GM10266 (cell line): ENCODE data around the gene FCHSD2.
"Not testable (repeated sequence)": the region's sequence is repeated elsewhere in the genome, so short reads cannot be mapped to it uniquely, and the experiment has no call there.

Source experiments
- DNase-seq: peaks from one replicate; pipeline ENCODE4 v3.0.0; 2012; ENCODE audit errors: extremely low spot score
- TF ChIP-seq, protein P1 (sequence below): IDR thresholded peaks from 2 replicates; pipeline ENCODE4 v1.5.1; 2012; ENCODE audit warnings: mild to moderate bottlenecking, low read depth; ENCODE audit not compliant: control insufficient read depth, insufficient read depth; ENCODE audit errors: missing control alignments

The FCHSD2 gene

DNA sequence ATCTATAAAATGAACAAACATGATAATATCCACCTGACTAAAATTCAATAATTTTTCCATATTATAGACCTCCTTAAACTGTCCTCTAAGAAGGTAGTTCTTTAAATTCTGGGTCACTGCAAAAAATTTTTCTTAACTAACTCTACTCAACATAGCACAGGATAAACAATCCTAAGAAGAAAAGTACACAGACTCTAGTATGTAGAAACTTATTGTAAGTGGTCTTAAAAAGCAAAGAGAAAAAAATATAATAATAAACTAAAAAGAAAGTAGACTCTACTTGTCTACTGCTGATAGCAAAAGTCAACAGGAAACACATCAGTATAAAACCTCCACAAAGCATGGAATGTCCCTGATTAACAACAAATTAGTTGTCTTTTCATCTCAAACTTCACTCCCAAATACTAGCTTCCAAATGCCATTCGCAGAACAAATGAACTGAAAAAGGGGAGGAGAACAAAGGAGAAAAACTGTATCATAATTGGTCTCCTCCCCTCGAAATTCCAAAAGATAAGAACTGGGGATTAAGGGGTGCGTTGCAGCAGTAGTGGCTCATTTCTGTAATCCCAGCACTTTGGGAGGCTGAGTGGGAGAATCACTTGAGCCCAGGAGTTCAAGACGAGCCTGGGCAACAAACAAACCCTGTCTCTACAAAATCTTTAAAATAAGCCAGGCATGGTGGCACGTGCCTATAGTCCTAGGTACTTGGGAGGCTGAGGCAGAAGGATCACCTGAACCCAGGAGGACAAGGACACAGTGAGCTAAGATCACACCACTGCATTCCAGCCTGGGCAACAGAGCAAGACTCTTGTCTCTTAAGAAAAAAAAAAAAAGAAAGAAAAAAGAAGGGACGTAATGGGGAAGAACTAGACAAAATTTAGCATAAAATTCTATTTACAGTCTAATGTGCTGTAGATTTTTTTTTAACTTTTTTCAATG is 6.5 kb downstream of the FCHSD2 start:
- TF ChIP-seq, protein P1, sequence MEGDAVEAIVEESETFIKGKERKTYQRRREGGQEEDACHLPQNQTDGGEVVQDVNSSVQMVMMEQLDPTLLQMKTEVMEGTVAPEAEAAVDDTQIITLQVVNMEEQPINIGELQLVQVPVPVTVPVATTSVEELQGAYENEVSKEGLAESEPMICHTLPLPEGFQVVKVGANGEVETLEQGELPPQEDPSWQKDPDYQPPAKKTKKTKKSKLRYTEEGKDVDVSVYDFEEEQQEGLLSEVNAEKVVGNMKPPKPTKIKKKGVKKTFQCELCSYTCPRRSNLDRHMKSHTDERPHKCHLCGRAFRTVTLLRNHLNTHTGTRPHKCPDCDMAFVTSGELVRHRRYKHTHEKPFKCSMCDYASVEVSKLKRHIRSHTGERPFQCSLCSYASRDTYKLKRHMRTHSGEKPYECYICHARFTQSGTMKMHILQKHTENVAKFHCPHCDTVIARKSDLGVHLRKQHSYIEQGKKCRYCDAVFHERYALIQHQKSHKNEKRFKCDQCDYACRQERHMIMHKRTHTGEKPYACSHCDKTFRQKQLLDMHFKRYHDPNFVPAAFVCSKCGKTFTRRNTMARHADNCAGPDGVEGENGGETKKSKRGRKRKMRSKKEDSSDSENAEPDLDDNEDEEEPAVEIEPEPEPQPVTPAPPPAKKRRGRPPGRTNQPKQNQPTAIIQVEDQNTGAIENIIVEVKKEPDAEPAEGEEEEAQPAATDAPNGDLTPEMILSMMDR, result no peak
- DNase-seq, result no peak

GRCh38 chr11:73132349-73132748 is 9.8 kb downstream of the FCHSD2 start:
- not testable (repeated sequence) for DNase-seq

DNA sequence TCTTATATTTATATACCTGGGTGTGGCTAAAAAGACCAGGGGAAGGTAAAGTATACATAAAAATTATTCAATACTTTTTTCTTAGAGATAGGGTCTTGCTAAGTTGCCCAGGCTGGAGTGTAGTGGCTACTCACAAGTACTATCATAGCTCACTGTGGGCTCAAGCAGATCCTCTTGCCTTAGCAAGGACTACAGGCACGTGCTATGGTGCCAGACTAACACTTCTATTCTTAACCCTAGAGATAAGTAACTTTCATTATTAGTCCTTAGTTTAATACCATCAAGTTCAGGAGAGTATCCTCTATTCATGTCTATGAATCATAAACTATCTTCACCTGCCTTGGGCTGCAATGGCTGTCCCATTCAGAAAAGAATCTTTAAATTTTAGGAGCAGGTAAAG is 11.9 kb downstream of the FCHSD2 start:
- TF ChIP-seq, protein P1, result no peak

GRCh38 chr11:73129198-73129597 is 12.9 kb downstream of the FCHSD2 start:
- TF ChIP-seq, protein P1, result no peak
- no peak for DNase-seq

More for the DNA sequence above, 11.9 kb downstream of the FCHSD2 start:
- DNase-seq, result no peak

DNA sequence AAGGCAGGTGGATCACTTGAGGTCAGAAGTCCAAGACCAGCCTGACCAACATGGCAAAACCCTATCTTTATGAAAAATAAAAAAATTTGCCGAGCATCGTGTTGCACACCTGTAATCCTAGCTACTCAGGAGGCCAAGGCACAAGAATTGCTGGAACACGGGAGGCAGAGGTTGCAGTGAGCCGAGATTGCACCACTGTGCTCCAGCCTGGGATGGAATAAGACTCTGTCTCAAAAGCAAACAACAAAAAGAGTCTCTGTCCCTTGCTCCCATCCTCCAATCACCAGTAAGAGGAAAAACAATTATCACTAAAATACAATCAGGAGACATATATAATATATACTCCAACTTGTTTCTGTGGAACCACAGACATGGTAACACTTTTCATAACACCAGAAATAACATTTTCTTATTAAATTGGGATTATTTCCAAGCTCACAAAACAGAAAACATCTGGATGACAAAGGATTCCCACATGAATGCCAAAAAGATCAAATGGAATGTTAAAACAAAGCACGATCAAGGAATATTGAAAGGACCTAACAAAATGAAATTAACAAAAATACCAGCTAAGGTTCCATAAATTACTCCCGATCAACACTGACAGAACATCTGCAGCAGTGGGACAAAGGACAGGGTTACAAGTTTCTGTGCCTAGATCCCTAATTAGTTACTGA is 15.2 kb downstream of the FCHSD2 start:
- no peak for DNase-seq
- TF ChIP-seq, protein P1, result no peak

DNA sequence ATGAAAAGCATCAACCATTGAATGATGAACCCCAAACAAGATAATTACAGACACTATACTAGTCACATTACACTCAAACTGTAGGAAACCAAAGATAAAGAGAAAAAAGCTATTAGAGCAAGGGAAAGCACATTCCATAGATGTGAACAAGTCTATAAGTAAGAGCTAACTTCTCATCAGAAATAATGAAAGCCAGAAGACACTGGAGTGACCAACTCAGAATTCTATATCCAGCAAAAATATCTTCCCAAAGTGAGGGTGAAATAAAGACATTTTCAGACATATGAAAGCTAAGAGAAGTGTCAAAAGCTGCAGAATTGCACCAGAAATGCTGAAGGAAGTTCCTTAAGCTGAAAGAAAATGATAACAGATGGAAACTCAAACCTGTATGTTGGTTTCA is 17.3 kb downstream of the FCHSD2 start:
- DNase-seq, result no peak
- TF ChIP-seq, protein P1, result no peak

DNA sequence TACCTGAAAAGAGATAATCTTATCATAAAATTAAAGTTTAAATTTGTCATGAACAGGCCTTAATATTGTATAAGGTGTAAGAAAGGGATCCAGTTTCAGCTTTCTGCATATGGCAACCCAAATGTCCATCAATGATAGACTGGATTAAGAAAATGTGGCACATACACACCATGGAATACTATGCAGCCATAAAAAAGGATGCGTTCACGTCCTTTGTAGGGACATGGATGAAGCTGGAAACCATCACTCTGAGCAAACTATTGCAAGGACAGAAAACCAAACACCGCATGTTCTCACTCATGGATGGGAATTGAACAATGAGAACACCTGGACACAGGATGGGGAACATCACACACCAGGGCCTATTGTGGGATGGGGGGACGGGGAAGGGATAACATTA is 18.2 kb downstream of the FCHSD2 start:
- DNase-seq, result not testable (repeated sequence)

- DNase-seq, result no peak
- TF ChIP-seq, protein P1, result no peak
Measured at GRCh38 chr11:73121692-73122091, 20.4 kb downstream of the FCHSD2 start.
